HEK293 (cell line): Measurements from ENCODE around the gene DBNL.

Experiments
- ATF2 ChIP-seq: fragments of 450-650 bp; formaldehyde crosslinking; IDR thresholded peaks from 2 replicates; pipeline ENCODE4 v1.5.1; 2016; ENCODE audit warnings: missing biosample characterization, missing genetic modification characterization, low read depth
- CTCF ChIP-seq: fragments of 450-650 bp; formaldehyde crosslinking; IDR thresholded peaks from 2 replicates; pipeline ENCODE4 v1.5.1; 2016; ENCODE audit warnings: missing biosample characterization, missing genetic modification characterization
- PRDM10 ChIP-seq: fragments of 450-650 bp; formaldehyde crosslinking; IDR thresholded peaks from 2 replicates; pipeline ENCODE4 v1.5.1; 2016; ENCODE audit warnings: missing biosample characterization, missing genetic modification characterization
- PRDM4 ChIP-seq: fragments of 450-650 bp; formaldehyde crosslinking; IDR thresholded peaks from 2 replicates; pipeline ENCODE4 v1.5.1; 2017; ENCODE audit warnings: missing biosample characterization, missing genetic modification characterization
- RBAK ChIP-seq: fragments of 450-650 bp; formaldehyde crosslinking; IDR thresholded peaks from 2 replicates; pipeline ENCODE4 v1.5.1; 2016; ENCODE audit warnings: missing biosample characterization, missing genetic modification characterization
- YY1 ChIP-seq: fragments of 450-650 bp; formaldehyde crosslinking; IDR thresholded peaks from 2 replicates; pipeline ENCODE4 v1.5.1; 2018; ENCODE audit warnings: missing biosample characterization, missing genetic modification characterization
- ZBTB26 ChIP-seq: fragments of 450-650 bp; formaldehyde crosslinking; optimal IDR thresholded peaks from 2 replicates; pipeline ENCODE3; 2016; ENCODE audit warnings: missing biosample characterization, mild to moderate bottlenecking, missing genetic modification characterization
- ZNF174 ChIP-seq: fragments of 450-650 bp; formaldehyde crosslinking; IDR thresholded peaks from 2 replicates; pipeline ENCODE4 v1.5.0; 2017; ENCODE audit warnings: missing biosample characterization, mild to moderate bottlenecking, missing genetic modification characterization
- ZNF223 ChIP-seq: fragments of 450-650 bp; formaldehyde crosslinking; IDR thresholded peaks from 2 replicates; pipeline ENCODE4 v1.5.1; 2016; ENCODE audit warnings: missing biosample characterization, missing genetic modification characterization
- ZNF274 ChIP-seq, 2 experiments: fragments of 200-500 bp in 1 of 2; fragments of 450-650 bp in 1 of 2; sonication (Bioruptor generic) in 1 of 2; formaldehyde crosslinking in 1 of 2; IDR thresholded peaks; 2 replicates each; pipeline versions ENCODE4 v1.5.1 to v1.6.1; 2014 to 2016; ENCODE audit warnings: borderline replicate concordance in 1 of 2, inconsistent platforms in 1 of 2, low read length in 1 of 2, missing biosample characterization in 1 of 2, missing genetic modification characterization in 1 of 2
- ZNF621 ChIP-seq: fragments of 450-650 bp; formaldehyde crosslinking; IDR thresholded peaks from 2 replicates; pipeline ENCODE4 v1.5.1; 2017; ENCODE audit warnings: missing biosample characterization, missing genetic modification characterization
- ZNF785 ChIP-seq: fragments of 450-650 bp; formaldehyde crosslinking; IDR thresholded peaks from 2 replicates; pipeline ENCODE4 v1.5.1; 2016; ENCODE audit warnings: missing biosample characterization, missing genetic modification characterization

GRCh38 chr7:44080118-44080517, 35.6 kb downstream of the DBNL start:
- TF ChIP-seq PRDM10 (tag by site-specific recombination) (no peak), ZNF785 (tag by site-specific recombination) (no peak), CTCF (tag by site-specific recombination) (no peak), ZNF174 (no peak), ATF2 (tag by site-specific recombination) (no peak), ZNF621 (tag by site-specific recombination) (no peak), ZNF274 (IDR thresholded peaks at IDR 0.05; ENCODE audit: low read length) (no peak), ZNF274 (tag by site-specific recombination; IDR thresholded peaks at IDR 0.05; ENCODE audit: borderline replicate concordance) (no peak), ZBTB26 (no peak), PRDM4 (no peak), YY1 (tag by site-specific recombination) (no peak), ZNF223 (tag by site-specific recombination) (no peak), RBAK (tag by site-specific recombination) (no peak)
